ENCODE data around the gene EDEM3.

GRCh38 chr1:184767591-184767990 is 12.9 kb upstream of the EDEM3 start:
- TF ChIP-seq POLR2A (IDR thresholded peaks at IDR 0.05; ENCODE audit: low read length): no peak
- no peak for TF ChIP-seq KDM1A (IDR thresholded peaks at IDR 0.05; ENCODE audit: low read depth)

Measured in A549 (cell line).